ENCODE results near the gene CNTN4.

- no peak for TF ChIP-seq CTCF (conservative IDR thresholded peaks at IDR 0.05; ENCODE audit: low read depth, low read length)
- no peak for TF ChIP-seq EZH2 (IDR thresholded peaks at IDR 0.05; ENCODE audit: borderline replicate concordance, low read depth, low read length, poor library complexity, severe bottlenecking)
These were observed 292.4 kb downstream of the CNTN4 start for GRCh38 chr3:2390926-2391532.

Data from A673 (cell line).